ENCODE results near the gene CLSTN2.

The CLSTN2 gene

GRCh38 chr3:139935016-139935865 lies at the start of gene CLSTN2:
Gene CLSTN2 (plus strand): TSS chr3:139935185.
- peak; percentile 46 for DNase-seq

- DNase-seq, result no peak
Measured at GRCh38 chr3:139887431-139887830, 47.6 kb upstream of the CLSTN2 start.

GRCh38 chr3:139888561-139889140 lies 46.3 kb upstream of the CLSTN2 start:
- DNase-seq, result no peak

GRCh38 chr3:139893267-139893962 lies 41.6 kb upstream of the CLSTN2 start:
- DNase-seq, result no peak

GRCh38 chr3:139893963-139894642 lies 40.9 kb upstream of the CLSTN2 start:
- DNase-seq, result no peak

- DNase-seq, result no peak
Measured at GRCh38 chr3:139894643-139894989, 40.4 kb upstream of the CLSTN2 start.

GRCh38 chr3:139897759-139898158 lies 37.2 kb upstream of the CLSTN2 start:
- no peak for DNase-seq

- no peak for DNase-seq
Measured at GRCh38 chr3:139906418-139906817, 28.6 kb upstream of the CLSTN2 start.

- no peak for DNase-seq
Measured at GRCh38 chr3:139909811-139910210, 25.2 kb upstream of the CLSTN2 start.

- DNase-seq, result no peak
Measured at GRCh38 chr3:139916271-139916670, 18.7 kb upstream of the CLSTN2 start.

- DNase-seq, result no peak
Measured at GRCh38 chr3:139917226-139917785, 17.7 kb upstream of the CLSTN2 start.

GRCh38 chr3:139928708-139929505 lies 6.1 kb upstream of the CLSTN2 start:
- DNase-seq, result no peak

GRCh38 chr3:139930211-139930610 lies 4.8 kb upstream of the CLSTN2 start:
- DNase-seq, result no peak

GRCh38 chr3:139933766-139934165 lies 1.2 kb upstream of the CLSTN2 start:
- DNase-seq, result no peak

GRCh38 chr3:139934613-139935015 lies 371 bp upstream of the CLSTN2 start:
- DNase-seq, result peak; percentile 37

- DNase-seq, result peak; percentile 4
Measured at GRCh38 chr3:139935866-139936817, 1.2 kb downstream of the CLSTN2 start.

GRCh38 chr3:139937674-139938279 lies 2.8 kb downstream of the CLSTN2 start:
- DNase-seq, result peak; percentile 32

GRCh38 chr3:139939681-139940190 lies 4.8 kb downstream of the CLSTN2 start:
- no peak for DNase-seq

- peak; percentile 22 for DNase-seq
Measured at GRCh38 chr3:139940622-139941021, 5.6 kb downstream of the CLSTN2 start.

- peak; percentile 19 for DNase-seq
Measured at GRCh38 chr3:139941580-139941979, 6.6 kb downstream of the CLSTN2 start.
